Measurements from ENCODE around the gene PDZRN4. TPM values are rescaled to one million over a fixed set of nuclear protein-coding genes. Genes with fewer than 3 reads are reported as not detected.

Gene PDZRN4
- total and polyA plus RNA-seq, 11 donors = 0.07 to 1.4 (median 0.12) TPM; not detected in 6

DNA sequence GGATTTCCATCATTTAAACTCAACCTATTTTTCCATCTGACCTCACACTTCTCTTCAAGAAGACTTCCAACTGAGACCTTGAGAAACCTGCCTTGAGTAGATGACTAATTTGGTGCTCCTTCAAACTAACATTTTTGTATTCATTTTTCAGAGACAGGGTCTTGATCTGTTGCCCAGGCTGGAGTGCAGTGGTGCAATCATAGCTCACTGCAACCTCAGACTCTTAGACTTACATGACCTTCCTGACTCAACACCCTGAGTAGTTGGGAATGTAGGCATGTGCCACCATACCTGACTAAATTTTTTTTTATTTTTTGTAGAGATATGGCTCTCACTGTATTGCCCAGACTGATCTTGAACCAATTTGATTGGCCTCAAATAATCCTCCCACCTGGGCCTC is 389.9 kb downstream of the PDZRN4 start:
- intact Hi-C loops (cut with DNase I) = no loop called here
- no peaks in the 10 kb centered on the region for H3K27me3 ChIP-seq
- no peaks in the 10 kb centered on the region for H3K9me3 ChIP-seq
- no peak for DNase-seq
- no peaks in the 10 kb centered on the region for H3K36me3 ChIP-seq
- H3K4me3 ChIP-seq = no peak overlapping the region
- no peak overlapping the region for H3K27ac ChIP-seq
- no peak for ATAC-seq
- TF ChIP-seq, protein P1, sequence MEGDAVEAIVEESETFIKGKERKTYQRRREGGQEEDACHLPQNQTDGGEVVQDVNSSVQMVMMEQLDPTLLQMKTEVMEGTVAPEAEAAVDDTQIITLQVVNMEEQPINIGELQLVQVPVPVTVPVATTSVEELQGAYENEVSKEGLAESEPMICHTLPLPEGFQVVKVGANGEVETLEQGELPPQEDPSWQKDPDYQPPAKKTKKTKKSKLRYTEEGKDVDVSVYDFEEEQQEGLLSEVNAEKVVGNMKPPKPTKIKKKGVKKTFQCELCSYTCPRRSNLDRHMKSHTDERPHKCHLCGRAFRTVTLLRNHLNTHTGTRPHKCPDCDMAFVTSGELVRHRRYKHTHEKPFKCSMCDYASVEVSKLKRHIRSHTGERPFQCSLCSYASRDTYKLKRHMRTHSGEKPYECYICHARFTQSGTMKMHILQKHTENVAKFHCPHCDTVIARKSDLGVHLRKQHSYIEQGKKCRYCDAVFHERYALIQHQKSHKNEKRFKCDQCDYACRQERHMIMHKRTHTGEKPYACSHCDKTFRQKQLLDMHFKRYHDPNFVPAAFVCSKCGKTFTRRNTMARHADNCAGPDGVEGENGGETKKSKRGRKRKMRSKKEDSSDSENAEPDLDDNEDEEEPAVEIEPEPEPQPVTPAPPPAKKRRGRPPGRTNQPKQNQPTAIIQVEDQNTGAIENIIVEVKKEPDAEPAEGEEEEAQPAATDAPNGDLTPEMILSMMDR (IDR thresholded peaks at IDR 0.05) = no peak
- TF ChIP-seq POLR2A (IDR thresholded peaks at IDR 0.05) = no peak
- no peaks in the 10 kb centered on the region for H3K4me1 ChIP-seq

DNA sequence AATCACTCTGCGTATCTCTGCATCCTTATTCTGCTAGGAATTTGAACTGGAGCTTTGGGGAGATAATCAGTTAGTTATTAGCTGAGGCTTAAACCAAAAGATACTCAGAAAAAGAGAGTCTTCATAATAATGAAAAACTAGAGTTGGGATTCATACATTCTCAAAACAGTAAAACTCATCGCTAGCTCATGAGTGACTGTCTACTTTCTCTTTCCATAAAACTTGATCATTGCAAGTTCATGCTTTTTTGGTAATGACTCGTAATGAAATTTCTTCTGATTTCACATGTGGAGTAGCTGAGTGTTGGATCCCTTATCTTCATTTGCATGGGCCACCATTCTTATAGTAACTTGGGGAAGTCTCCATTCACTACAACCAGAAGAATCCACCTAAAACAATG is 397.7 kb downstream of the PDZRN4 start:
- 92 to 95% (median 93%) methylated on average over 3 of the region's 3 CpGs for WGBS, 4 donors
- Histone ChIP-seq H3K4me3 (no peak overlapping the region), H3K27me3 (no peaks in the 10 kb centered on the region), H3K4me1 (no peaks in the 10 kb centered on the region), H3K27ac (no peak overlapping the region), H3K9me3 (no peaks in the 10 kb centered on the region), H3K36me3 (no peaks in the 10 kb centered on the region)
- intact Hi-C loops (cut with DNase I) = no loop called here
- ATAC-seq (no peak), DNase-seq (no peak)
- TF ChIP-seq, protein P1 (IDR thresholded peaks at IDR 0.05) = no peak
- TF ChIP-seq POLR2A (IDR thresholded peaks at IDR 0.05) = no peak

DNA sequence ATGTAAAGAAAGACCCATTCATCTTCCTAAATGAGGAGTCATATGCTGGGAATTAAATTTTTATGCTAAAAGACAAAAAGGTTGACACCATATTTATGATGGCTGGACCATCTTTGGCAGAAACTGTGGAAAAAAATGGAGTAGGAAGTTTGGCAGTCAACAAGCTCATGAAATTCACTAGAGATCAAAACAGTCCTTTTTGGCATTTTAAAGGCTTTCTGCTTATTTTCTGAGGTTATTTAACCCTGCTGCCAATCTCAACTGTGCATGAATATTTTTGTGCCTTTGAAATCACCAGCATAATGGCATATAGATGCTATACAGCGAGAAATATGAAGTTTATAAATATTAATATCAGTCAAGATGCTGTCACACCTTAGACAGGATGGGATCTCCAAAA is 399.5 kb downstream of the PDZRN4 start:
- Histone ChIP-seq H3K9me3 (no peaks in the 10 kb centered on the region), H3K36me3 (no peaks in the 10 kb centered on the region), H3K4me3 (no peak overlapping the region), H3K4me1 (no peaks in the 10 kb centered on the region), H3K27me3 (no peaks in the 10 kb centered on the region), H3K27ac (no peak overlapping the region)
- DNase-seq (no peak), ATAC-seq (no peak)
- 93 to 98% (median 96%) methylated on average over 1 of the region's 1 CpG for WGBS, 4 donors
- TF ChIP-seq, protein P1 (IDR thresholded peaks at IDR 0.05) = no peak
- no peak for TF ChIP-seq POLR2A (IDR thresholded peaks at IDR 0.05)
- intact Hi-C loops (cut with DNase I) = no loop called here

DNA sequence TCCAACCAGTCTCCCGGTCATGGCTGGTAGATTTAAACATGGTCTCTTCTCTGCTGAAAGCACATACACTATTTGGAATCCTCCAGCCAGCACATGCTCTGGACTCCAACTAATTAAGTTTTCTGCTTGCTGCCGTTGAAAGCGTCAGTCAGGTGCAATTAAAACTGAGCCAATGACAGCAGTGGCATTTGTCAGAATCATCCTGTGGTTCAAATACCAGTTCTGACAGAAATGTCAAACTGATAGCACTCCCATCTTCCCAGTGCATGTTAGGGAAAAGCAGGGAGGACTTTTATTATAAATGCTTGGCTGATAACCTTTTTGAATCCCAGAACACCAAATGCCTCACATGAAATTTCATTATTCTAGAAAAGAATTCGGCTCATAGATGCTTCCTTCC is 401.8 kb downstream of the PDZRN4 start:
- WGBS, 4 donors = 65 to 78% (median 75%) methylated on average over 4 of the region's 4 CpGs
- DNase-seq (no peak), ATAC-seq (no peak)
- no peaks in the 10 kb centered on the region for H3K36me3 ChIP-seq
- H3K4me1 ChIP-seq = no peaks in the 10 kb centered on the region
- H3K27me3 ChIP-seq = no peaks in the 10 kb centered on the region
- no peak overlapping the region for H3K4me3 ChIP-seq
- TF ChIP-seq, protein P1 (IDR thresholded peaks at IDR 0.05) = no peak
- no peak for TF ChIP-seq POLR2A (IDR thresholded peaks at IDR 0.05)
- intact Hi-C loops (cut with DNase I) = no loop called here
- H3K27ac ChIP-seq = no peak overlapping the region
- H3K9me3 ChIP-seq = no peaks in the 10 kb centered on the region
